Activated CD4-positive, CD25-positive, alpha-beta regulatory T cell (primary cell): ENCODE data around the gene S100P.
"Not testable (repeated sequence)": the region's sequence is repeated elsewhere in the genome, so short reads cannot be mapped to it uniquely, and the experiment has no call there.

Experiments
- DNase-seq, 4 experiments: peaks; one replicate each; lab custom pipeline; 2025; lab: John Stamatoyannopoulos, UW

The S100P gene

DNA sequence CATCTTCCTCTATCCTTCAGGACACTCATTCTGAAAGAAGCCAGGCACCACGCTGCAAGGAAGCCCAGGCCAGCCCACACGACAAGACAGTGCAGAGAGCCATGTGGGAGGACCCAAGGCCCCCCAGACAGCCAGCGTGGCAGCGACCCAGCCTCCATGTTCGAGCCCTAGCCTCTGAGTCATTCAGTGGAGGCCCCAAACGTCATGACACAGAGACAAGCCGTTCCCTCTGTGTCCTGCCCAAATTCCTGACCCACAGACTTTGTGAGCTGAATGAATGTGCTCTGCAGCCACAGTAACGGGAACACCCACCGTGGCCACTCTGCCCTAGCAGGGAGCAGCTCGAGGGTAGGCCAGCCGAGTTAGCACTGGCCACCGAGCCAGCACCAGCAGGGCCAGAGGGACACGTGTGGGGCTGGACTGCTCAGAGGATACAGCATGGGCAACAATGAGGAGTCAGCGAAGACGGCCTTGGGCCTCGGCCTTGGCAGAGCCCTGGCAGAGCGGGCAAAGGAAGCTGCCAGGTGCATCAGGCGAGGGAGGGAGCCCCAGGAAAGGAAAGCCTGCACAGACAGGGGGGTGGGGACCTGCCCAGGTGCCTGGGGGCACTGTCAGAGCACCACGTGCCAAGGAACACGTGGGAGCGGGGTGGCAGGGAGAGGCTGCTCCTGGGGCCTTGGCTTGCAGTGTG lies 30.9 kb downstream of the S100P start:
- no peak for DNase-seq

DNA sequence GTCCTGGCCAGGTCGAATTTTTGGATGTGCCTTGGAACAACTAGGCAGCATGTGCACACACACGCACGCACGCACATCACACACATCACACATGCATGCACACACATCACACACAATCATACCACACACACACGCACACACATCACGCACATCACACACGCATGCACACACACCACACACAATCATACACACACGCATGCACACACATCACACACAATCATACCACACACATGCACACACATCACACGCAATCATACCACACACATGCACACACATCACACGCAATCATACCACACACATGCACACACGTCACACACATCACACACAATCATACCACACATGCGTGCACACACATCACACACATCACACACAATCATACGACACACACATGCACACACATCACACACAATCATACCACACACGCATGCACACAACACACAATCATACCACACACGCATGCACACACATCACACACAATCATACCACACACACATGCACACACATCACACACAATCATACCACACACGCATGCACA lies 31.8 kb downstream of the S100P start:
- DNase-seq: not testable (repeated sequence)

DNA sequence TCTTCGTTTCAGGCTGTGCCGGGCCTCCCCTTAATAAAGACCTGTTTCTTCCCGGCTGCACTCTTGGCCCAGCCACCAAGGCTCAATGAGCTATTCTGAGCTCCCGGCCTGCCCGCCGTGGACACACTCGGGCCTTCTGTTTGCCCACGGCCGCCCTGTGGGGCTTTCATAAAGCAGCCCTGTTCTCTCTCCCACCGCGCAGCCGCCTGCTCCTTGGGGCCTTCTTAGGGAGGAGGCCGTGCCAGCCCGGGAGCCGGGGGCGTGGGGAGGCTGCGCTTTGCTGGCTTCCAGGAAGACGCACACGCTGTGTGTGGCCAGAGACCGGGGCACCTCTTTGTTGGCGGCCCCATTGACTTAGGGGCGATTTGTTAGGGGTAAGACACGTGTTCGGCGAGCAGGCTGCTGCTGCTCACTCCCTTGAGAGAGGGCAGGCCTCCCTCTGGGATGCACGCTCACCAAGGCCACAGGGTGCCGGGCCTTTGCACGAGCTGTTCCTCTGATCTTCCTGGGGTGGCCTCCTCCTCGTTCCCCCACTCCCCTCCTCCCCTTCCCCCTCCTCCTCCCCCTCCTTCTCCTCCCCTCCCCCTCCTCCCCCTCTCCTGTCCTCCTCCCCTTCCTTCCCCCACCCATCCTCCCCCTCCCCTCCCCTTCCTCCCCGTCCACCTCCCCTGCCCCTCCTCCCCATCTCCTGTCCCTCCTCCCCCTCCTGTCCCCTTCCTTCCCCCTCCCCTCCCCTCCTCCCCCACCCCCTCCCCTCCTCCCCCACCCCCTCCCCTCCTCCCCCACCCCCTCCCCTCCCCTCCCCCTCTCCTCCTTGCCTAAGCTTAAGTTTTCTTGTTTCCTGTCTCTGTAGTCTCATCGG lies 33.6 kb downstream of the S100P start:
- DNase-seq: no peak

DNA sequence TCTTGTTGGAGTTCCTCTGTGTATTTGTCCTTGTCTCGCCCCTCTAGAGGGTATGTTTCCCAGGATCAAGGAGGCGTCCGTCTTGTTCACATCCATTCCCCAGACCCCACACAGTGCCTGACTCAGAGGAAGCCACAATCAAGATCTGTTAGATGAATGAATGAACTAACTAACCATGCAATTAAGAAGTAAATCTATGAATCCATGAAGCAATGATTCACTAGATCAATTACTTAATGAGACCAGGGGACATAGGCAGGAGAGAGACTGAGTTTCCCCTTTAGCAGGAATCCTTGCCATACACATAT lies 34.2 kb downstream of the S100P start:
- DNase-seq: no peak

DNA sequence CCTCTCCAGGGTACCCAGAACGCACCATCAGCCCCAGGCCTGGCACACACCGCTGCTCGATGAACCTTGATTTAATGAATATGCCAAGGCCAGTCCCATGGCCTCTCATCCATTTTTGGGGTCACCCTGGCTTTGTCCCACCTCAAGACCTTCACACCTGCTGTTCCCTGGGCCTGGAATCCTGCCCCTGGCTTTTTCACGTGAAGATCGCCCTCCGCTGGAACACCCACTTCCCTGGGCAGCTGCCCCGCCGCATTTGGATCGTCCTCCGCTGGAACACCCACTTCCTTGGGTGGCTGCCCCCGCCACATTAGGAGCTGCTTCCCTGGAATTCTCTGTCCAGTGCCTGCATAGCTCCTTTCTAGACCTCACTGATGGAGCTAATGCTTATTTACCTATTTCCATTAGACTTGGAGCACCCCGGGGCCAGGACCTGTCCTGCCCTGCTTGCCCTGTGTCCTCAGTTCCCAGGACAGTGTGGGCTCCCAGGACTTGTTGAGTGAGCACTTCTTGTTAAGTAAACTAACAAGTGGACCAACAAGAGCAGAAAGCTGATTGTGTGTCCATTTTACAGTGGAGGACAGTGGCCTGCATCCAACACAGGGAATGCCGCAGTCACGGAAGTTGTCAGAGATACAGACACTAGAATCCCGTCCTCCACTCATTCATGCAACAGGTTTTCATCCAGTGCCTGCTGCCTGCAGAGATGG lies 34.8 kb downstream of the S100P start:
- no peak for DNase-seq

DNA sequence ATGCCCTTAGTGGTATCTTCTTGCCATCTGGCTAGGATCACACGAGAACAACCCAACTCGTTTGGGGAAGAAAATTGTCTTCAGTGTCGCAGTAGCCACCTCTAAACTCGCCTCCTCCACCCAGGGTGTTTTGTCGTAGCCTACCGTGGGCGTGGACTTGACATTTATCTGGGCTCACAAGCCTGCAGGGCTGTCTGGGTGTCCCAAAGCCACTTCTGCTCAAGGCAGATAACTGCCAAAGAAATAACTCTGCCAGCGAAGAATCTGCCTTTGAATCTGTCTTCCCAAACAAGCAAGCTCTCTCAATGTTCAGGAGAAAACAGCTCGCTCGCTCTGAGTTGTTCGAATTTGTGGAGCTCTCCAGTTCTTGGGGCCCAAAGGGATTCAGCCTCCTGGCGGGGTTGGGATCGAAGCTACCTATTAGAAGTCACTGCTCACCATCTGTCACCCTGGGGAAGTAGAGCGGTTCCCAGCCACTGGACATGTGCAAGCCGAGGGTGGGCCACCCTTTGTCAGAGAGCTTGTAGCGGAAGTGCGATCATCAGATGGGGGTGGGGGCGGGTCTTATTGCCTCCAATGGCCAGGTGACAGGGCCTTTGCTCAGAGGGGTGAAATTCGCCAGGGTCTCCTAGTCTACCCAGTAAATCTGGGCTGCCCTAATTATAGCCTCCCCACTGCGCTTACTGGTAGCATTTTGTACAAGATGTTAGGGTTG lies 37.1 kb downstream of the S100P start:
- no peak for DNase-seq

DNA sequence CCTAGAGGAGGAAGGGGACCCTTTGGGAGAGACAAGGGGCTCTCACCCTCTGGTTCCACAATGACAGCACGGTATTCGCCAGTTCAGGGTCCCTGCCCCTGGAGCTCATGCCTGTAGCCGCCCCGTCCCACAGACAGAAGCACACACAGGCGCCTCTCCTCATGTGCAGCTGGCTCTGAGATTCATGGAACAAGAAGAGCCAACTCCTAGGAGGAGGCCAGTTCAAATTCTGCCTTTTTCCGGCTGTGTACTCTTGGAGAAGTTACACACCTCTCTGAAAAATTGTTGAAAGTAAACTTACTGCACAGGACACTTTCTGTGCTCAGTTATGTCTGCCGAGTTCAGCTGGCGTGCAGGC lies 37.6 kb downstream of the S100P start:
- no peak for DNase-seq

DNA sequence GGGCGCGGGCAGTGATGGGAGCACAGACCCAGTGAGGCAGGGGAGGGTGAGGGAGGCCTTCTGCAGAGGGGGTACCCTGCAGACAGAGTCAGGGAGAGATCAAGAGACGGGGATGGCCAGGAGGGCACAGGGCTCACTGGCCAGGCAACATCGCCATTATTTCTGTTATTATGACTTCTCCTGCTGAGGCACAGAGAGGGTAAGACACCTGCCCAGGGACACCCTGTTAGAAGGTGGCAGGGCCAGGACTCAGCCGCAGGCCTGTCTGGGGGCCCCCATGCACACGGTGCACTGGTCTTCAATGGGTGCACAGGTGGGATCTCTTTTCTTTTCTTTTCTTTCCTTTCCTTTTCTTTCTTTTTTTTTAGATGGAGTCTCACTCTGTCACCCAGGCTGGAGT lies 38.1 kb downstream of the S100P start:
- DNase-seq: no peak

DNA sequence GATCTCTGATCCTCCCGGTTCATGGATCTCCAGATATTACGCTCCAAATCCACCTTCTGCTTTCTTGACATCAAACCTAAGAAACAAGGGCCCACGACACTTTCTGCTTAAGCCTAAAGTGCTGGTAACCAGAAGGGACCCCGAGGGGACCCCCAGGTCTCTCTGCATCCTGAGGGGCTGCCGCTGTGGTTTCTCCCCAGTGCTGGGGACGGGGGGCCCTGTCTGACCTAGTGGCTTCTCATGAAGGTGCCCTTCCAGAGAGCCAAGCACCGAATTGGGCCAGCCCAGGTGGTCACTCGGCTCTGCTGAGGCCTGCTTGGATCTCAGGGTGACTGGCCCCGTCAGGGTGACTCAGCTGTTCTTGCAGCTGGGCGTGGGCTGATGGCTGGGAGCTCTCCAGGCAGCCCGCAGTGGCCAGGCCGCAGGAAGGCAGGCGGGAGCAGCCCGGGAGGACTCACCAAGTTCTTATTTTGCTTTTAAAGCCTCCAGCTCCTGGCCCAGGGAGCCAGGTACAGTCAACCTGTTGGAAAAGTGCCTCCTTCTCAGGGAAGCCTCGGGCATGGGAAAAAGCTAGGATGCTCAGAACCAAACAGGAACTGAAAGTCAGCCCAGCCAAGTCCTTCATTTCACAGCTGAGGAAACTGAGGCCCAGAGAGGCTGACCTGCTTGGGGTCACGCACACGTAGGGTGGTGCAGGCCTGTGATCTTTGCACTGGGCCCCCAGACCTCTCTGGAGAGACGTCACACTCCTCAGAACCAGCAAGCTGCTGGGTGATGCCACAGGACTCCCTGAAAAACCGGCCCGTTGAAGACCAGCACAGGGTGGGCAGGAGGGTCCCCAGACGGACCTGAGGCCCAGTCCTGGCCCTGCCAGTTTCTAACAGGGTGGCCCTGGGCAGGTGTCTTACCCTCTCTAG lies 39.0 kb downstream of the S100P start:
- DNase-seq: no peak

DNA sequence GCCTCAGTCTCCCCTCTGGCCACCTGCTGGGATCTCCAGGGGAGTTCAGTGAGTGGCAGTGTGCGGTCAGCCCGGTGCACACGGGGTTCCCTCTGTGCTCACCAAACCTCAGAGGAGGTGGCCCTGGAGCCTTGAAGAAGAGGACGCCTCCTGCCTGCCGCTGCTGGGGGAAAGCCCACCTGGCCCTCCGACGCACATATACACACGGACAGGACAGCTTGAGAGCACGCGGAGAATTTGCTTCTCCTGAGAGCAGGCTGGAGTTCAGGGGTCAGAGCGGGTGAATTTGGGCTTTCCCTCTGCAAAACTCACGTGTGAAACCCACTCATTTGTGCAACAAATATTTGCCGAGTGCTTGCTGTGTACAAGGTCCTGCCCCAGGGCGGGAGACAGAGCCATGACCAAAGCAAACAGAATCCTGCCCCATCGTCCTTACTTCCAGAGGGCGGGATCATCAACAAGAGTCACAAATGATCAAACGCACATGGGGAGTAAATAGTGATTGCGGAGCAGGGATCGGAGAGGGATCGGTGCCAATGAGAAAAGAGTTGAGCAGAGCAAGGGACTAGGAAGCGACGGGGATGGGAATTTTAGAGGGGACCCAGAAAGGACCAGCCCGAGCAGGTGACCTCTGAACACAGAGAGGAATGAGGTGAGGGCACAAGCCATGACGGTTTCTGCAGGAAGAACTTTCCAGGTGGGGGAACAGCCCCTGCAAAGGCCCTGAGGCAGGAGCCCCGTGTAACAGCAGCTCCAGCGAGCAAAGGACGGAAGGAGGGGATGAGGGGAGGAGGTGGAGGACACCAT lies 39.9 kb downstream of the S100P start:
- DNase-seq: no peak

DNA sequence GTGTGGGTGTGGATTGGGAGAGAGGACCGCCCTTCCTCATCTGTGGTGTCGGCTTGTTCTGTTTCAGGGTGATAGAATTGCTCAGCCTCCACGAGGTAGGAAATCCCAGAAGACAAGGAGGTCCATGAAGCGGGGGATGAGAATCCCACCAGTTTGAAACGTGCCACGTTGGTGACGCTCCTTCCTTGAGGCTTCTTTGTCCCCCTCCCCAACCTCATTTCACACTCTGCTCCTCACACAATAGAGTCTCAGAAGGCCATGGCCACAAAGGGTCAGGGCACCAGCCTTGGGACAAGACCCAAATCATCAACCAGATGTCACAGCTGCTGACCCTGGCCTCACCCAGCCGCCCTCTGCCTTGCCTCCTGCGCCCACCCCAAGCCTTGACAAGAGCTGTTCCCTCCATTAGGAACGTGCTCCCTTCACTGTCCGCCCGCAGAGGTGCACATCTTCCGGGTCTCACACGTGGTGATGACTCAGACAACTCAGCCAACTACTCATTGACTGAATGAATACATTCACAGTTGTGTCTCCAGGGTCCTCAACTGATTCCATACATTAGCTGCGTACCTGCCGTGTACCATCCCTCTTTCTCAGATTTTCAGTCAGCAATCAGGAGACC lies 40.6 kb downstream of the S100P start:
- DNase-seq: no peak

DNA sequence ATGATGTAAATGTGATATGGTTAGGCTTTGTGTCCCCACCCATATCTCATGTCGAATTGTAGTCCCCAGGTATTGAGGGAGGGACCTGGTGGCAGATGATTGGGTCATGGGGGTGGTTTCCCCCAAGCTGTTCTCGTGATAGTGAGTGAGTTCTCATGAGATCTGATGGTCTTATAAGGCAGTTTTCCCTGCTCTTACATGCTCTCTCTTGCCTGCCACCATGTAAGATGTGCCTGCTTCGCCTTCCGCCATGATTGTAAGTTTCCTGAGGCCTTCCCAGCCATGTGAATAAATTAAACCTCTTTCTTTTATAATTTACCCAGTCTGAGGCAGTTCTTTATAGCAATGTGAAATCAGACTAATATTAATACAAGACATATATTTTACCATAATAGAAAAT lies 46.2 kb downstream of the S100P start:
- no peak for DNase-seq

DNA sequence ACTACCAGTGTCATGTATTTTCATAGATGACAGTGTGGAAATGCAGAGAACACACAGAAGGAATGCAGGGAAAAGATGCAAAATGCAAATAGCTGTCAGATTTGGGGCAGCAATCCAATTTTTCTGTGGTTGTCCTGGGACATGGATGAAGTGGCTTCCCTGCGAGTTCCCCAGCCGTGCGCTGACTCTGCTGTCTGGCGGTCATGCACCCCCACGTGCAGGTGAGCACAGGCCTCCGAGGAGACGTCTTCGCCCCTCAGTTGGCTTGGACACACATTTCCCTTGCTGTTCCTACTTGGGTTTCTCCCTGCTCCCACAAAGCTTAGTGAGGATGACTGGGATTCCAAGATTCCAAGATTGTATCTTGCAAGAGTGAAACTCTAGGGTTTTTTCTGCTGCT lies 46.7 kb downstream of the S100P start:
- DNase-seq: no peak

DNA sequence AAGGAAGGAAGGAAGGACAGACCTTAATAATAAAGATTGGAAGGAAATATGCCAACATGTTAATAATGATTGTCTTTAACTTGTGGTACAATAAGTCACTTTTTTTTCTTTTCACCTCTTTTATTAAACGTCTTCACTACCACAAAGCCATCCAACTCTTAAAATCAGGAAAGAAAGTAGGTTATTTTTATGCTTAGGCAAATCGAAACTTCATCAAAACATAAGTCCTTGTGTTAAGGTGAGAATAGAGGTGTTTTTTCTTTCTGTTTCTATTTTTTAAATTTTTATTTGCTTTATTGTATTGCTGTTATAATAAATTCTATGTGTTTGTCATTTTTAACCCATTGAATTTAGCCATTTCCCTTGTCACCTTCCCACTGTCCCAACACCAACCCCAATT lies 48.8 kb downstream of the S100P start:
- DNase-seq: no peak

DNA sequence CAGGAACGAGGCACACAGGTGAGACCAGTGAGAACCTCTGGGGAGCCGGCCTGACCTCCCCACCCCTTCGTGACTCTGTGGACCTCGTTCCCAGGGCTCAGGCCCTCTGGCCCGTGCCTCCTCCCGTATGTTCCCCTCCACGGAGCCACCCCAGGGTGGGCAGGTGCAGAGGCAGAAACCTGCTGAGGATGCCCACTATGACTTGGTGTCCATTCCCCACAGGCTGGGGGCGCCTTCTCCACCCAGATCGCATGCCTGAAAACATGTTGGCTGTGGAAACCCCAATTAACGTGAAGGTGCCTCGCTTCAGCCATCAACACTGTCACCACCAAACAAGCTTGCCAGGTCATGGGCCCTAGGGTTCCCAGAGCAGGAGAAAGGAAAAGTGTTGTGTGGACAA lies 49.3 kb downstream of the S100P start:
- DNase-seq: no peak
